NCI-H187 treated with DMSO at 0.1 percent for 48 hours (cell line): ENCODE results near the gene SLC2A6.

Source experiments
- DNase-seq: peaks from one replicate; lab custom pipeline; 2025; lab: John Stamatoyannopoulos, UW

Gene SLC2A6

DNA sequence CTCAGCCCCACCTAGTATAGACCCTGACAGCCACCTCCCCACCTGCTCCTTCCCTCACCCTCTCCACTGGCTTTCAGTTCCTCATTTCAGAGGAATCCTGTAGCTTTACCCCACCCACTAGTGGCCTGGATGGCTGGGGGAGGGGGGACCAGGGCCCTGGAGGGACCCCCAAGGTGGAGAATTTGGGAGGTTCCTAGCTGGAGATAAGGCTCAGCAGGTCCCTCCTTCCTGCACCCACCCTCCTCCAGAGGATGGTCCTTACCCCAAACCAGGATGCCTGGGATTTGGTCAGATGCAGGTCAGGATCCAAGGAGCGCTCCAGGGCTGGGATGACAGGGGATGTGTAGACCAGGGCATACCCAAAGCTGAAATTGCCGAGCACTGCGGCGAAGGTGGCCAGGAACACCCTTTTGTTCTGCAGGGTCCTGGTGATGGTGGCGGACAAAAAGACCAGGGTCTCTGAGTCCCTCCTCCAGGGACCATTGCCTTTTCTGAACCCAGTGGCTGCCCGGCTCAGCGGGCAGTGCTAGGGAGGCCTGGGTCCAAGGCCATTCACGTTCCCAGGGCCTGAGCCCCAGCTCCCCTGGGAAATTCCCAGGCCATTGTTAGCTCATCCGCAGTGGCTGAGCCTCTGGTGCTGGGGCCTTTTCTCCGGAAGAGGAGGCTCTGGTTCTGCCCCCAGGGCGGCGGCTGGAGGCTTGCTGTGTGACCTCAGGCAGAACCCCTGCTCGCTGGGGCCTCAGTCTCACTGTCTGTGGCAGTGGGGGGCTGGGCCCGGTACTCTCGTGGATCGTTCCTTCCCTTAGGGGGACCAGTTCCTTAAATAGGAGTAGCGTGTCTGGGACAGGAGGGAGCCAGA is 678 bp downstream of the SLC2A6 start:
- DNase-seq, result no peak

DNA sequence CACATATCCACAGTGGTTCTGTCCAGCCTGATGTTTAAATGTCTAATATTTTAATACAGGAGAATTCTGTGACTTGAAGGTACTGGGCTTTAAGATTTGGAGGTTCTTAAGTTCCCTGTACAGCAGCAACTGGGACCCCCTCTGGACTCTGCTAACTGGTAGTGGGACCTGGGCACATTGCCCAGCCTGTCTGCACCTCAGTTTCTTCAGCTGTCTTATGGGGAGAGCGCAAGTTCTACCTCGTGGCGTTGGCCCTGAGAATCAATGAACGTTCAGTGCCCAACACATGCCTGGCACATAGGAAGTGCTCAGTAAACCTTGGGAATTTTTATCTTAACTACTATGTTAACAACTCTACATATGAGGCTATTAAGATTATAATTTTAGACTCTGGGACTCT is 1.4 kb downstream of the SLC2A6 start:
- no peak for DNase-seq

DNA sequence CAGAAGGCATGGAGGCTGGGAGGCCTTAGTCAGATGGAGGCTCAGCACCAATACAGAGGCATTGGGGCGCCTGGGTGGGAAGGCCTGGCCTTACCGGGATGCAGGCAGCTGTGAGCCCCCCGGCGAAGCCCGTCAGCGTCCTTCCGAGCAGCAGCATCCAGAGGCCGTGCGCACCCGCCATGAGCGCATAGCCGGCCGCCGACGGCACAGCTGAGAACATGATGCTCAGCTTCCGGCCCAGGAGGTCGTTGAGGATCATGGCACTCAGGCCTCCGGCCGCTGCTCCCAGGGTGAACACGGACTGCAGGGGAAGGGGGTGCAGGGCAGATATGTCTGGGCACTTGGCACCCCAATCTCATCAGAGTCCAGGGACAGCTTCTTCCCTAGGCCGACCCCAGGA is 2.0 kb downstream of the SLC2A6 start:
- DNase-seq, result no peak

DNA sequence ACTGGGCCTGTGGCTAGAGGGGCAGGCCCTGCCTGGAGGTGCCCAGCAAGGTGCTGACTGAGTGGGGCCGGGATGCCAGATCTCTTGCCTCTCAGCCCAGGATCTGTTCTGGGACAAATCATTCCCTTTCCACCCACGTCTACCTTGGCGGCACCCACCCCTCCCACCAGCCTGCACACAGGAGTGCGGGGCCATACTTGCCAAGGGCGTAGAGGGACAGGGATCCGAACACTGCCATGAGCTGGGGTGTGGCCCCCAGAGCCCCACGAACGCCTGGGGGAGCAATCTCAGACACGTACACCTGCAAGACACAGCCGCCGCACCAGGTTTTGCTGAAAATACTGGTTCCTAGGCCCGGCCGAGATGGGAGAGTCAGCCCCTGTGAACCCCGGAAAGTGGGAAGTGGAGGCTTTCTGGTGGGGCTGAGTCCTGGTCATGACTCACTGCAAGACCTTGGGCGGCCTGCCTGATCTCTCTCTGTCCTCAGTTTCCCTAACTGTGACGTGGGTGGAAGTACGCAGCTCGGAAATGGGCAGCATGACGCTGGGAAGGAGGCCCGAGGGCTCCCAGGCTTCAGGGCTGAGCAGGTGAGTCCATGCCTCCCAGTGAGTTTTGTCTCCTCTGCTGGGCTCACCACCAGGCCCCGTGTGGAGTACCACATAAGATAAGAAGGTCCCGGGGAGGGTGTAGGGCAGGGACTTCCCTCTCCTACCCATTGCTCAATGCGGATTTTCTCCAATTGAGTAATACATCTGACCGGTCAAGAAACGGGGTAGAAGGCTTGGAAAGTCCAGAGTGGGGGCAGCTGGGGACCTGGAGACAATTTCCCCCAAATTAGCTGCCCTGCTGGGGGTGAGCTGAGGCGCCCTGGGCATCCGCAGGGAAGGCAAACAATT is 2.6 kb downstream of the SLC2A6 start:
- DNase-seq, result no peak

DNA sequence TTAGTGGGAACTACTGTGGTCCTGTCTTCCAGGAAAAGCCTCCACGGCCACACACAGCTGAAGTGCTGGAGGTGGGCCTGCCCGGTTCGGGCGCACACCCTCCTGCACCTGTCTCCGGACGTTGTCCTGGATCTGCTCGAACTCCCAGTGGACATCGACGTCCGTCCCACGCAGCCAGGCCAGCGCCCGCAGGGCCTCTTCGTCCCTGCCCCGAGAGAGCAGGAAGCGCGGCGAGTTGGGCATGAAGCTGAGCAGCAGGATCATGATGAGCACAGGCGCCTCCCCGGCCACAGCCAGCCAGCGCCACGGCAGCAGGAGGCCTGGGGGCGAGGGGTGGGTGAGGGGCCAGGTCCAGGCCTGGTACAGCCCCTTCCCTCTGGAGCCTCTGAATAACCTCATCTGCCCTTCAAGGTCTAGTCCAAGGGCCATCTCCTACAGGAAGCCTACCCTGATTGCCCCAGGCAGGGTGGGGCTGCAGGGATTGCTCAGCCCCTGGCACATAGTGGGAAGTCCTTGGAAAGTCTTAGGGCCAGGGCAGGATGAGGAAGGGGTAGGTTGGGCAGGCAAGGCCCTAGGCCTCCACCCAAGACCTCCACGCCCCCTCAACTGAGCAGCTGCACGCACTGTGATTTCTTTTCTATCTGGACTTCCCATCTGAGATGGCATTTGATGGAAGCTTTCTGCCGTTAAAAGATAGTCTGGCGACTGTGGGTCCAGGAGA is 3.4 kb downstream of the SLC2A6 start:
- DNase-seq, result no peak

DNA sequence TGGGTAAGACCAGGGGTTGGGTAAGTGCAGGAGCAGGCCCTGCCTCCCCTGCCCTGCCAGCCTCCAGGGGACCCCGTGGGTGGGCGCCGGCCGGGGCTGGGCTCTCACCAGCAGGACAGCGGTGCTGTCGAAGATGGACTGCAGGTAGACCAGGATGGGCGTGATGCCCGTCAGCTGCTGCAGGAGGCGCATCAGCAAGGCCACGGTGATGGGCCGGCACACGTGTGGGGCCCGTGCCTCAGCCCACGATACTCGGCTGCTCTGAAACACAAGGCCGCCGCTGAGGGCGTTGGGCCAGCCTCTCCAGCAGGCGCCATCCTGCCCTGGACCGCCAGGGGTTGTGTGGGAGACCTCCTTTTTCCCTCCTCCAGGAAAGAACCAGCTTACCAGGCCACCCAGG is 4.0 kb downstream of the SLC2A6 start:
- no peak for DNase-seq

DNA sequence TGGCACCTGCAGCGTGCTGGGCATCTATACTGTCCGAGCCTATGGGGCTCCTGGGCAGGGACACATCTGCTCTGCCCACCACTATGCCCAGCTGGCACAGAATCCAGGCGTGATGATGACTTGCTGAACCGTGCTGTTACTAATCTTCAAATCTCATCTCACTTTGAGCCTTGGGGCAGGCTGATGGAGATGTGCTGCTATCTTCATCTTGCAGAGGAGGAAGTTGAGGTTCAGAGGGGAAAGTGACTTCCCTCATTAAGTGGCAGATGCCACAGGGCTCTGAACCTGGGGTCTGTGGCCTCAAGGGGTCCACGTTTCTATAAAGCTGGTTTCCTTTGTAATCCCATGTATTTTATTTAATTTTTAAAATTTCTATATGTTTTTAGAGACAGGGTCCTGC is 4.7 kb downstream of the SLC2A6 start:
- no peak for DNase-seq

DNA sequence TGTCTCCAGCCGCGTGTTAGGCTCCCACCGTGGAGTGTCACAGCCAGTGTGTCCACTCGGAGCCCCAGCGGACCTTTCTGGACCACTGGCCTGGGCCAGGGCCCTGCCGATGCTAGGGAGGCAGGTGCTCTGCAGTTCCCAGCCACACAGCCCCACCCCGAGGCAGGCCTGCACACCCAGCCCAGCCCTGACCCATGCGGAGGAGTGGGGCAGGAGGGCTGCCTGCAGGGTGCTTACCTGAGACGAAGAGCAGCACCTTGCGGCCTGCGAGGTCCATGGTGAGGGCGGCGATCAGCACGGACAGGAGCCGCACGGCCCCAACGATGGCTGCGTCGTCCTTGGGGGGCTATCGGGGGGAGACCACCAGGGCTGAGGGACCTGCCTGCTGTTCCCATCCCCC is 5.2 kb downstream of the SLC2A6 start:
- DNase-seq, result no peak

DNA sequence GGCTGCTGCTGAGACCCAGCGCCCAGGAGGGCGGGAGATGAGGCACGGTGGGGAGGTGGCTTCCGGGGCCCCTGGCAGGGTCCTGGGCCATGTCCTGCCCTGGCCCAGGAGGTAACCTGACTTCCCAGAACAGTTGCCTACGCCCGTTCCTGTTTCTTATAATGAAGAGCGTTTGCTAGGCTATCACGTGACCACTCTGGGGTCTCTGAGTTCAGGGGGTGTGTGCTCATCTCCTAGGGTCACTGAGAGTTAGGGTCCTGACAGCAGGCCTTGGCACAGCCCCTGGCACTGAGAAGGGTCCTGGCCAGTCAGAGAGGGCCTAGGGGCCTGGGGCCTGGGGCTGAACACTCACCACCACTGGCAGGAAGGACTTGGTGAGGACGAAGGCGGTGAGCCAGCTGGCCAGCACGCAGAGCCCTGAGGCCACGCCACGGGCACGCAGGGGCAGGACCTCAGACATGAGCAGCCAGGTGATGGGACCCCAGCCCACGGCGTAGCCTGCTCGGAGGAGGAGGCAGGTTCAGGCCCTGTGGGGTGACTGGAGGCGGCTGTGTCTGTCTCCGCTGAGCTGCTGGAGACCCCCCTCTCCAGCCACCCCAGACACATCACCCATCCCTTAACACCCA is 6.0 kb downstream of the SLC2A6 start:
- no peak for DNase-seq

DNA sequence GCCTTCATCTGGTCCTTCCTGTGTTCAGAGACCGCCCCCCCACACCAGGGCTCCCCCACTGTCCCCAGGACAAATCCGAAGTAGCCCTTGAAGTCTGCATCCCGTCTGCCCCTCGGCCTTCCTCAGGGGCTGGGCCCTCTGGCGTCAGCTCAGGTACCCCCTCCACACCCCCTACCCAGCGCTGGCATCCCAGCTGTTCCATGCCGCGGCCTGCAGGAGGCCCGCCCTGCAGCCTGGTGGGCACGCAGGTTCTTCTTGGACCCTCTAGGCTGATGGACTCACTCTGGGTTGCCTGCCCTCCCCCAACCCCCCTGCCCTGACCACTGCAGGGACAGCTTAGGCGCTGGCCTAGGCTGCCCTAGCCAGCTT is 6.6 kb downstream of the SLC2A6 start:
- no peak for DNase-seq

DNA sequence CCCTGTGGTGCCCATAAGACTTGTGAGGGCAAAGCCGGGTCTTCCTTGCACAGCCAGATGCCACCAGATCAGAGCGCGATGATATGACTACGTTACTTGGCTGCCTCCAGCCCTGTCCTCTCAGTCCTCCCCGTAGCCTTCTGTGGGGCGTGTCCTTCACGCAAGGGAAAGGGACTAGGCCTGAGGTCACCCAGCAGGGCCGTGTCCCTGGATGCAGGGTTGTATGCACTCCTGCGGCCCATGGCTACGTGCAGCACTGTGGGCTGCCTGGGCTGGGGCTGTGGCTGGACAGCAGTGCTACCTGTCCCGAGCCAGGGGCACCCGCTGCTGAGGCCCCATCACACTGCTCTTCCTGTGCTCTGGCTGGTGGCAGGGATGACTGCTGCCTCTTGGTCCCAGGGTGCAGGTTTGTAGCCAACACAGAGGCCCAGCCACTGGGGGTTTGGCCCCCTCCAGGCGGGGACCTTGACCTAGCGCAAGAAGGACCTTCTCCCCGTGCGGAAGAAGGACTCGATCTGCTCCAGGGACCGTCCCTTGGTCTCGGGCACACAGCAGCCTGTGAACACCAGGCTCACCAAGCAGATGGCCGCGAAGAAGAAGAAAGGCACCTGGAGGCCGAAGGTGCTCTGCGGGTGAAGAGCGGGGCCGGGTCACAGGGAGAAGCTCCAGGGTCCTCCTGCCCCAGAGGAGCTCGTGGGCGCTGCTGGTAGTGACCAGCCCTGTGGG is 7.2 kb downstream of the SLC2A6 start:
- no peak for DNase-seq

DNA sequence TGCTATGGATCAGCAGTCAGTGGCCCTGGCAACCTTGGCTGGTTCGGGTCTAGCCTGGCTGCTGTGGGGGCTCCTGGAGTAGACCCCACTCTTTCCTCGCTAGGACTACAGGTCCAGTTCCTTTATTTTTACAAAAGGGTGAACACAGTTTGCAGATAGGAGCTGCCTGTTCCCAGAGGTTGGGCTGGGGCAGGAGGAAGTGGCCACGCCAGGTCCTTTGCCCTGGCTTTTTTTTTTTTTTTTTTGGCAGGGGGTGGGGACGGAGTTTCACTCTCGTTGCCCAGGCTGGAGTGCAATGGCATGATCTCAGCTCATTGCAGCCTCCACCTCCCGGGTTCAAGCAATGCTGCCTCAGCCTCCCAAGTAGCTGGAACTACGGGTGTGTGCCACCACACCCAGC is 7.9 kb downstream of the SLC2A6 start:
- no peak for DNase-seq

DNA sequence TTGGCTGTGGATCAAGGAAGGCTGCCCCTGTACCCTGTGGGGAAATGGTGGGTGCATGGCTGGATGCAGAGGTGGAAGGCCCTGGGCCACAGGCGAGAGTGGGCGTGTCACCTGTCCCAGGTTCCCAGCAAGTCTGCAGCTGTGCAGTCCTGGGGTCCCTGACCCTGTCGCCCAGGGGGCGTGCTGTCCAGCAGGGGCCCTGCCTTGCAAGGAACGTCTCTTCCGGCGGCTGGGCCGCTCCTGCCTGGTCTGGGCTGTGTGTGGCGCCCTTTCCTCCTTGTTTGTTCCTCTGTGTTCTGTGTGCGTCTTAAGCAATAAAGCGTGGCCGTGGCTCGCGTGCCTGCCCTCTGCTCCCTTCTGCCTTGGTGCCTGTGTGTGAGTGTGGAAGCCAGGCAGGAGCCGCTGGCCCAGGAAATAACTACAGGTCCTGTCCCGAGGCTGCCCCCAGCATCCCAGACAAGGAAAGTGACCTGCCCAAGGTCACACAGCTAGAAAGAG is 8.4 kb downstream of the SLC2A6 start:
- DNase-seq, result no peak

DNA sequence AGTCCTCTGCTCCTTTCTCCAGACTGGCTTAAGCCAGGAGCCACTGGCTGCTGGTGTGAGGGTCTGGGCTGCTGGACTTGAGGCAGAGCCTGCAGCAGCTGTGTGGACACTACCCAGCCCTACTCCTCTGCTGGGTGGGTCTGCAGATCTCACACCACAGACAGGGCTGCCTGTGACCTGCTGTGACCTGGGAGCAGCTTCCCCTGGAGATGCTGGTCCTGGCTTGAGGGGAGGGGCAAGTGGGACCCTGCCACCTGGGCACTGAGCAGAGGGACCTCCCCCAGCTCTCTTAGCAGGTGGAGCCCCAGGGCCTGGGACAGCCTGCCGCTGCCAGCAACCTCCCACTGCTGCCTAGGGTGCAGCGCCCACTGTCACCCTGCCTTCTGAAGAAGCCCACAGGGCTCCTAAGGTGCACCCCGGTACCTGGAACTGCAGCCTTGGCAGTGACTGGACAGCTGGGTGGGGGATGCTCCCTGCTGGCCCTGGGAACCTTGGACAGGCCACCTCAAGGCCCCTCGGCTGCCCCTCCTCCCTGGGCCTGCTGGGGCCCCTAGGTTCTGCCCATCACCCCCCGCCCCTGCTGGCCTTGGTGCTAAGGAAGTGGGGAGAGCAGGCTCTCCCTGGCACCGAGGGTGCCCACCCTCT is 10.0 kb downstream of the SLC2A6 start:
- DNase-seq, result no peak

DNA sequence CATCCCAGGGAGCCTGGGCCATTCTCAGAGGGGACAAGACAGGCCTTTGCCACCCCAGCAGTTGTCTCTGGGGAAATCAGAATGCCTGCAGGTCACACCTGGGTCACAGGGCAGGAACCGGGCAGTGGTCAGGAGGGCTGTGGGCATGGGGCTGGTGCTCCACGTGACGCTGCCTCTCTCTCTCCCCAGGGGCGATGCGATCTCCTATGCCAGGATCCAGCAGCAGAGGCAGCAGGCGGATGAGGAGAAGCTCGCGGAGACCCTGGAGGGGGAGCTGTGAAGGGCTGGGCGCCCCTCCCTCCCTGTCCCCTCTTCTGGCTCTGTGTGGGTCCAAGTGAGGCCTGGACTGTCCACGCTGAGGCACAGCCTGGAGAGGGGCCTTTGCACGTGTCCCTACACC is 10.5 kb downstream of the SLC2A6 start:
- no peak for DNase-seq

DNA sequence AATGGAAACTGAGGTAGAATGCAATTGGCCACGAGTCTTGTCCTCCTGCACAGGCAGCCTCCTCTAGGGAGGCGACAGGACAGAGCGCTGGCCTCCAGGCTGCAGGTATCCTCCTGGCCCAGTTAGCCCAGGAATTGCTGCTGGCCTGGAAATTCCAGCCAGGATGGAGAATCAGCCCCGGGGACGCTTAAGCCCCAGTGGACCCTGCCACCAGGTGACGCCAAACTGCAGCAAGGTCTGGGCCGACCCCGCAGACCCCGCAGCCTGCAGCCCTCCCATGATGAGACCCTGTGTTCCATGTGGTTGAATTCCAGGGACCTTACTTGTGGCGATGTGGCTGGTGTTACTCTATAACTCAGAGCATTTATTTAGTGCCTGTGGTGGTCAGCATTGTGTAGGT is 11.8 kb downstream of the SLC2A6 start:
- DNase-seq, result no peak

DNA sequence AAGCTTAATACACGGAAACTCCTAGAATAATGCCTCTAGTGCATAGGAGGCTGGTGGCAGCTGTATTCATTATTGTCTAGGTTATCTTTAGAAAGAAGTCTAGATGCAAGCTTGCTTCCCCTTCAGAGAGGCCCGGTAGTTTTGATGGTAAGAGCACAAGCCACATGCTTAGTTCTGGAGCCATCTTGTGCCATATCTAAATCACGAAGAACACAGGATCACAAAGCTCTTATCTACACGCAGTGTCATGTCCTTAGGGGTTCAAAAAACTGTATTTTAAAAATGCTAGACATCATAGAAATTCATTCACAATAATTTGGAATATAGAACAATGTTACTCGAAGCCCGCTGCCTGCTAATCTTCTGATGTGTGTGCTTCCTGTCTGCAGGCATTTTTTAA is 12.9 kb downstream of the SLC2A6 start:
- no peak for DNase-seq

DNA sequence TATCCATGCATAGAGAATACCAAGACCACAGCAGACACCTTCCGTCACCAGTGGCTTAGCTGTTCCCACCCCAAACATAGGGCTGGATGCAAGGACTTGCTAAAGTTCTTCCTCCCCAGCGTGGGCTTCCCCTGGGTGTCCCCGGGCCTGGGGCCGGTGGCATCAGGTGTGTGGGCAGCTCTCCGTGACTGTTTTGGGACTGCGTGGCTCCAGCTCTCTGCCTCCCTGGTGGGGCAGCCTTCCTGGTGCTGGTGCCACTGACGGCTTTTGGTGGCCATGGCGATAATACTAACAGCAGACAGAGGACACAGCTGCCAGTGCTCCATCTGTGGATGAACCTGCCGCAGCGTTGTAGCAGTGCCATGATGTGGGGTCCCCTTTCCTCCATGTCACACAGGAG is 14.3 kb downstream of the SLC2A6 start:
- DNase-seq, result no peak

DNA sequence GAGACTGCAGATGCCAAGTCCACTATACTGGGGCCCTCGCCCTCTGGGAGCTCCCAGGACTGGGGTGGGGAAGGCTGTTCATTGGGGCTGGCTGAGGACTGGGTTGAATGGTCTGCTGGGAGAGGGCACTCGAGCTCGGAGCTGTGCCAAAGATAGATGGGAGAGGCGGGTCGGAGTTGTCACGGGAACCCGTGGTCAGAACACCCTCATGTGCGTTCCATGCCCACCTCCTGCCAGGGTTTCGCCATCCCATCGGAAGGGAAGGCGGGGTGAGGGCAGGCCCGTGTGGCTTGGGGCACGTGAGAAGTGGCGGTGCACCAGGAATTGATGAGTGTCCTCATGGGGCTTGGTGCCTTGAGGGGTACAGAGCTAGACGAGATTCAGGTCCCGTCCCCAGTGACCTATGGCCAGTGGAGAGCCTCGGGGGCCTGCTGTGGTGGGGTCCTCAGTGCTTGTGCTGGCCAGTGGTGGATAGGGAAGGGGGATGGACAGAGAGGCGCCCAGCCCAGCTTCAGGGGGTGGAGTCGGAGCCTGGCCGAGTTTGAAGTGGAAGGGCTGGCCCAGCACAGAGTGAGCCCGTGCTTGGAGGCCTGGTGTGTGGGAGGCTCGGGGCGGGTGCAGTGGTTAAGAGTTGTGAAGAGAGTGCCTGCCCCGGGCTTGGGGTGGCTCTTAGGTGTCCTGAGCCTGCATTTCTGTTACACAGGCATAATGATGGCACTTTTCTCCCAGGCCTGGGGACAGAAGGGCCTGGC is 14.9 kb downstream of the SLC2A6 start:
- DNase-seq, result no peak

DNA sequence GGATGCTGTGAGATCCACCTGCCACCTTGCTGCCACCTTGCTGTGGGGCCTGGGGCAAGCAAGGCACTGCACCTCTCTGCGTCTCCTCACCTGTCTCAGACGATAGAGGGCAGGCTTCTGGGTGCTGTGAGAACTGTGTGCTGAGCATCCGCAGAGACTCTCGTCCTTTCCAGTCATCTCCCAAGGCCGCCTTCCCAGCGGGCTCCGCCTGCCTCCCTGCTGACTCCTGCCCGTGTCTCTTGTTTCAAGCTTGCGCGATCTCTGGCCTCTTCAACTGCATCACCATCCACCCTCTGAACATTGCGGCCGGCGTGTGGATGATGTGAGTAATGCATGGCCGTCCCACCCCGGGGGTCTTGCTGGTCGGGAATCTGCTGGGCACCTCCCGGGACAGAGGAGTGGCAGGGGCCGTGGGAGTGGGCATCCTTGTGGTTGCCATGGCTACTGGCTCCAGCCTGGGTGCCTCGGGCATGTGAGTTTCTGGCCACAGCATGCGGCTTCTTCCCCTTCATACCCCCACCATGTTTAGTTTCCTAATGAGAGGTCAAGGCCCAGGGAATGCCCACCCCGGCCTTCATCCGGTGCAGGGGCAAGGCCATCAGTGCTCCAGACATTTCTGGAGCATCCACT is 15.6 kb downstream of the SLC2A6 start:
- DNase-seq, result no peak
